GM18868 (cell line): ENCODE results near the gene GAL3ST2.
"Not testable (repeated sequence)": the region's sequence is repeated elsewhere in the genome, so short reads cannot be mapped to it uniquely, and the experiment has no call there.

ENCODE experiments used
- ATAC-seq: cut with Tn5 transposase; IDR thresholded peaks from one replicate; pipeline ENCODE4 v1.9.1; 2021; ENCODE audit warnings: mild to moderate bottlenecking, moderate library complexity; ENCODE audit not compliant: unreplicated experiment

GAL3ST2 gene

DNA sequence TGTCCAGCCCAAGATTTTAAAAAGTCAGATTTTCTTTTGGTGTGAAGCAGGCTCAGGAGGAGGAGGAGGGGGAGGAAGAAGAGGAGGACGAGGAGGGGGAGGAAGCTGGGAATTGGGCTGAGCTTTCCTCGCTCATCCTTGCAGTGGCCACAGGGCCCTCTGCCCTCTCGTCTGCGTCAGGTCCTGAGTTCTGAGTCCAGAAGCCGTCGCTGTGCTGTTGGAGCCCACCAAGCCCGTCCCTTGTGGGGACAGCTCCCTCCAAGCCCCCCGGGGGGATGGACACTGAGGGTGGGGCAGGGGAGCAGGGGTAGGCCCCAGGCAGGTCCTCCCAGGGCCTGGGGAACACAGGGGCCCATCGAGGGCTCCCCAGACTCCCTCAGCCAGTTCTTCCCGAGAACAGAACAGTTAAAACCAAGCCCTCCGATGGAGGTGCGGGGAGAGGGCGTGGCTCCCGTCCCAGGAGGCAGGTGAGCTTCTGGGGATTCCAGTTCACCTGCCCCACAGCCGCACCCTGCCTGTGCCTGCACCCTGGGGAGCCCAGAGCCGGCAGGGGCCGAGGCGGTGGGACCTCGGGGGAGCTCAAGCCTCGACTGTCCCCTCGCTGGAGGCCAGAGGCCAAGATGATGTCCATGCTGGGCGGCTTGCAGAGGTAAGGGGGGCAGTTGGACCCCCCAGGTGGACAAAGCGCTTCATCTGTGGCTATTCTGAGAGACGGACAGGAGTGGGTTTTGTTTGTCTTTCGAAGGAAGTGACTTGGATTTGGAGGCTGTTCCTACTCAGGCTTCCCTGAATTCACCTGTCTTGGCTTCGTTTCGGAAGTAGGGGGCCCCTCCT lies at the start of gene GAL3ST2:
Gene GAL3ST2, plus strand, starts transcription at position 487 of the 834 bp plus-strand sequence. Its CDS starts 134 bp downstream, at position 621.
- no peak for ATAC-seq

- no peak for ATAC-seq
These were observed 48.6 kb upstream of the GAL3ST2 start for GRCh38 chr2:241728000-241728399.

DNA sequence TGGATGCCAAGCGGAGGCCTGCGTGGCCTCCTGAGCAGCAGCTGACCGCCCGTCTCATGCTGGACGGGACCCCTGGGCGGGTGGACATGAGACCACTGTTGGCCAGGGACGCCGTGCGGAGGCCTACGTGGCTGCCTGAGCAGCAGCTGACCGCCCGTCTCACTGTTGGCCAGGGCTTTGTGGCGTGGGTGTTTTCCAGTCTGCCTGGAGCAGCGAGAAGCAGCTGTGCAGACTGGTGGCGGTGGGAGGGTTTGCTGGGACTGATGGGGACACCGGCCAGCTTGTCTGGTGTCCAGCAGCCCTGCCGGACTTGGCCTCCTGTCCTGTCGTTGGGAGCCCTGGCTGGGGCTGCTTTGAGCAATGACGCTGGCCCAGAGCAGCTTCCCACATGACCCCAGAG lies 48.0 kb upstream of the GAL3ST2 start:
- no peak for ATAC-seq

DNA sequence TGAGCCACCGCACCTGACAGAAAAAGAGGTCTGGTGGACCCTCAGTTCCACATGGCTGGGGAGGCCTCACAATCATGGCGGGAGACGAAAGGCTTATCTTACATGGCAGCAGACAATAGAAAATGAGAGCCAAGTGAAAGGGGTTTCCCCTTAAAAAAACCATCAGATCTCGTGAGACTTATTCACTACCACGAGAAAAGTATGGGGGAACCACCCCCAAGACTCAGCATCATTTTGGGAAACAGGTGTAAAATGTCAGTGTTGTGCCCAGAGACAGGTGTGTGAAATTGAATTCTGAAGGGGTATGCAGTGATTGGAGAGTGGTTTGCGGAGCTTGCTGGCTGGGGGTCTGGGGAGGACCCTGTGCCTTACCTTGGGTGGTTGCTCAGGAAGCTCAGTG lies 46.8 kb upstream of the GAL3ST2 start:
- no peak for ATAC-seq

GRCh38 chr2:241730671-241731293 lies 45.8 kb upstream of the GAL3ST2 start:
- ATAC-seq, result no peak

DNA sequence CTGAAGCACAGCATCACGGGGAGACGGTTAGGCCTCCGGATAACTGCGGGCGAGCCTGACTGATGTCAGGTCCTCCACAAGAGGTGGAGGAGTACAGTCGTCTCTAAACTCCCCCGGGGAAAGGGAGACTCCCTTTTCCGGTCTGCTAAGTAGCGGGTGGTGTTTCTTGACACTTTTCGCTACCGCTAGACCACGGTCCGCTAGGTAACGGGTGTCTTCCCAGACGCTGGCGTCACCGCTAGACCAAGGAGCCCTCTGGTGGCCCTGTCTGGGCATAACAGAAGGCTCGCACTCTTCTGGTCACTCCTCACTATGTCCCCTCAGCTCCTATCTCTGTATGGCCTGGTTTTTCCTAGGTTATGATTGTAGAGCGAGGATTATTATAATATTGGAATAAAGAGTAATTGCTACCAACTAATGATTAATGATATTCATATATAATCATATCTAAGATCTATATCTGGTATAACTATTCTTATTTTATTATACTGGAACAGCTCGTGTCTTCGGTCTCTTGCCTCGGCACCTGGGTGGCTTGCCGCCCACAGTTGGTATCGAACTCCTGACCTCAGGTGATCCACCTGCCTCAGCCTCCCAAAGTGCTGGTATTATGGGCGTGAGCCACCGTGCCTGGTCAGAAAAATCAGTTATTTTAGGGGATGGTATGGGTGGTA lies 44.0 kb upstream of the GAL3ST2 start:
- not testable (repeated sequence) for ATAC-seq

GRCh38 chr2:241733391-241734207 lies 43.0 kb upstream of the GAL3ST2 start:
- no peak for ATAC-seq

DNA sequence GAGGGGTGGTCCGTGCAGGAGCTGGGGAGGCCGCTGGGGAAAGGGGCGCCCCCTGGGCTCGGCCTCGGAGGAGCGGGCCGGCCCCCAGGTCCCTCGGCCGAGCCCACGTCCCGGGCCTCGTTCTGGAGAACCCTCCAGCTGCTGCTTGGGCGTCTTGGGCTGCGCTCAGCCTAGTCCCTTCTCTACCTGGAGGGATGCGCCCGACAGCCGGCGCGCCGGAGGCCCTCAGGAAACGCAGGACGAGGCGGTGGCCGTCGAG lies 42.5 kb upstream of the GAL3ST2 start:
- ATAC-seq, result peak; percentile 20

- peak; percentile 78 for ATAC-seq
These were observed 42.0 kb upstream of the GAL3ST2 start, which contains the start of gene D2HGDH for GRCh38 chr2:241734467-241735208. D2HGDH (plus strand) TSS chr2:241734630; CDS start chr2:241735225, 595 bp downstream.

- ATAC-seq, result no peak
These were observed 40.5 kb upstream of the GAL3ST2 start for GRCh38 chr2:241736111-241736510.

- ATAC-seq, result no peak
These were observed 38.5 kb upstream of the GAL3ST2 start for GRCh38 chr2:241738040-241738686.

DNA sequence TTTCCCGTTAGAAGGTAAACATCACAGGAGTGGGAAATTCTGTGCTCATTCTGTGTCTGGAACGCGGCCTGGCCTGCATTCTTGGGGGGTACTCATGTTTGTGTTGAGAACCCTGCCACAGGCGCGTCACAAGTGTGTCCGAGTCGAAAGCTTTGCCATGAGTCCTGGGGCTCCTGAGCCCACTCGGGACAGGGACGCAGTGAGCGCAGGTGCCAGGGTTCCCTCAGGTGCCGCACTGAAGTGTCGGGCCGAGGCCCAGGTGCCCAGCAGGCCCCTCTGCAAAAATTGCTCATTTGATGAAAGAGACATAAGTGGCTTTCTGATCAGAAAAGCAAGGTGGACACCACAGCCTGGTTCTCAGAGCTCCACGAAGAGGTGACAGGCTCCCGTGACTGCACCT lies 37.4 kb upstream of the GAL3ST2 start:
- ATAC-seq, result no peak

DNA sequence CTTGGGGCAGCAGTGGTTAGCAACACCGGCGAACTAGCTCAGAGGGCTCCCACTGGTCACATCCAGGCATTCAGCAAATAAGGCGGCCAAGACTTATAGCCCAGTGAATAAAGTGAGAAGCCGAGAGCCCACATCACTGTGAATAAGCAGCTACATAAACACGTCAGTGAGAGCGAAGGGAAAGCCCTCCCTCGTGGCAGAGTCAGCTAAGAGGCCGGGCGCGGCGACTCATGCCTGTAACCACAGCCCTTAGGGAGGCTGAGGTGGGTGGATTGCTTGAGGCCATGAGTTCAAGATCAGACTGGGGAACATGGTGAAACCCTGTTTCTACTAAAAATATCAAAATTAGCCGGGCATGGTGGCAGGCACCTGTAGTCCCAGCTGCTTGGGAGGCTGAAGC lies 37.0 kb upstream of the GAL3ST2 start:
- no peak for ATAC-seq

- ATAC-seq, result no peak
These were observed 35.6 kb upstream of the GAL3ST2 start for GRCh38 chr2:241741016-241741415.

- no peak for ATAC-seq
These were observed 34.2 kb upstream of the GAL3ST2 start for GRCh38 chr2:241742320-241742939.

DNA sequence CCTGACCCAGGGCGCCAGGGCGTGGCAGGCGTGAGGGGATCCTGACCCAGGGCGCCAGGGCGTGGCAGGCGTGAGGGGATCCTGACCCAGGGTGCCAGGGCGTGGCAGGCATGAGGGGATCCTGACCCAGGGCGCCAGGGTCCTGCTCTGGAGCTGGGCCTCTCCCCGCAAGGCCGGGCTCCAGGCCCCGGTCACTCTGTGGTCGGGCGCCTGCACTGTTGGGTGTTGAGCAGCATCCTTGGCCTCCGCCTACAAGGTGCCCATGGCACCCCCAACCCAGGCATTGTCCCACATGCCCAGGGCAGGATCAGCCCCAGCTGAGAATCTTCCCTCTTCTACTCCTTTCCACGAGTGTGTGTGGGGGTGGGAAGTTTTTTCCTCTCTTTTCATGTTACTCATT lies 33.6 kb upstream of the GAL3ST2 start:
- ATAC-seq, result not testable (repeated sequence)

- ATAC-seq, result no peak
These were observed 33.0 kb upstream of the GAL3ST2 start for GRCh38 chr2:241743620-241744019.

DNA sequence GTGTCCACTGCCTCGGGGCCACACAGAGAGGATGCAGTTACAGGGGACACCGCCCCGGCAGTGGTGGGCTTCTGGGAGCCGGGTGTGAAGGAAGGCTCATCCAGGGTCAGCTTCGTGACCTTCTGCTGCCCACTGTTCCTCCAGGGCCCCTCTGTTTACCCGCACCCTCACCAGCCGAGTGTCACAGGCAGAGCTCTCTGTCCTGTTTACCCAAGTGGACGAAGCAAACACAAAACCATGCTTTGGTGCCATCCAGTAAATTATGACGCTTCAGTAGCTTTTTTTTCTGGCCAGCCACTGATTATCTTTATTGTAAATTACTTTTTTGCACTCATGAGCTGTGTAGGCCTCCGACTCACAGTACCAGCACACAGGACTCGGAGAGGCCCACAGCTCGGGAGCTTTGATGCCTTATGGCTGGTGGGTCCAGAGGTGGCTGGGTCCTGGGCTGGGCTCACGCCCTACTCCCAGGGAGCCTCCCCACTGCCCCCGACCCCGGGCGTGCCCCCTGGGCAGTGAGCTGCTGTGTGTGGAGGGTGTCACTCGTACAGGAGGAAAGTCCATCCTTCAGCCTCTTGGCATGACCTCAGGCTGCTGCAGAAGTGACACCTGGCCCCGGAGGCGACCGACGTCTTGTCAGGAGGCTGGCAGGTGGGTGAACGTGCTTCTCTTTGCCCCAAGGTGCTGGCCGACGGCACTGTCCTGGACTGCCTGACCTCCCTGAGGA lies 32.4 kb upstream of the GAL3ST2 start:
- ATAC-seq, result no peak

GRCh38 chr2:241745276-241745675 lies 31.3 kb upstream of the GAL3ST2 start:
- no peak for ATAC-seq
